ENCODE measurements around the gene NFATC2.

Gene NFATC2

GRCh38 chr20:51409192-51409880, 133.2 kb downstream of the NFATC2 start:
- Histone ChIP-seq H3K9me2 (replicated peaks; ENCODE audit: low read depth, low read length) (no peaks in the 10 kb centered on the region), H3K27me3 (ENCODE audit: insufficient read depth, low read length, poor library complexity, severe bottlenecking) (no peaks in the 10 kb centered on the region), H3K4me1 (ENCODE audit: insufficient read depth, low read length, poor library complexity, severe bottlenecking) (peaks cover 5% of the 10 kb centered on the region), H3K9me3 (ENCODE audit: insufficient read depth, low read depth, low read length) (no peaks in the 10 kb centered on the region), H3K79me2 (ENCODE audit: insufficient read depth, low read length) (peaks cover 6% of the 10 kb centered on the region; the same call in 1 of the 2 replicates), H3K9ac (ENCODE audit: low read depth, low read length, poor library complexity, severe bottlenecking) (no peak overlapping the region), H2AFZ (ENCODE audit: low read length) (no peak overlapping the region), H3K4me3 (ENCODE audit: low read length, poor library complexity, severe bottlenecking) (no peak overlapping the region), H4K20me1 (ENCODE audit: insufficient read depth, low read length, poor library complexity, severe bottlenecking) (peaks cover 3% of the 10 kb centered on the region), H3K4me2 (ENCODE audit: low read depth, low read length, poor library complexity, severe bottlenecking) (no peak overlapping the region), H3F3A (ENCODE audit: low read depth) (no peaks in the 10 kb centered on the region), H3K36me3 (ENCODE audit: insufficient read depth, low read length) (peaks cover 30% of the 10 kb centered on the region)
- TF ChIP-seq CTCF (conservative IDR thresholded peaks at IDR 0.05; ENCODE audit: low read length) (no peak), EZH2phosphoT487 (IDR thresholded peaks at IDR 0.05; ENCODE audit: borderline replicate concordance) (no peak)

GRCh38 chr20:51404297-51405060, 138.0 kb downstream of the NFATC2 start:
- H3K9me2 ChIP-seq (replicated peaks; ENCODE audit: low read depth, low read length), result no peaks in the 10 kb centered on the region
- no peak overlapping the region for H3K9ac ChIP-seq (ENCODE audit: low read depth, low read length, poor library complexity, severe bottlenecking)
- H3K4me2 ChIP-seq (ENCODE audit: low read depth, low read length, poor library complexity, severe bottlenecking), result no peak overlapping the region
- peaks cover 5% of the 10 kb centered on the region; the same call in 1 of the 2 replicates for H3F3A ChIP-seq (ENCODE audit: low read depth)
- H3K27me3 ChIP-seq (ENCODE audit: insufficient read depth, low read length, poor library complexity, severe bottlenecking), result no peaks in the 10 kb centered on the region
- H3K4me1 ChIP-seq (ENCODE audit: insufficient read depth, low read length, poor library complexity, severe bottlenecking), result peaks cover 43% of the 10 kb centered on the region
- H3K9me3 ChIP-seq (ENCODE audit: insufficient read depth, low read depth, low read length), result no peaks in the 10 kb centered on the region
- H4K20me1 ChIP-seq (ENCODE audit: insufficient read depth, low read length, poor library complexity, severe bottlenecking), result no peaks in the 10 kb centered on the region
- H2AFZ ChIP-seq (ENCODE audit: low read length), result no peak overlapping the region
- peaks cover 11% of the 10 kb centered on the region; the same call in 1 of the 2 replicates for H3K79me2 ChIP-seq (ENCODE audit: insufficient read depth, low read length)
- no peak for TF ChIP-seq EZH2phosphoT487 (IDR thresholded peaks at IDR 0.05; ENCODE audit: borderline replicate concordance)
- TF ChIP-seq CTCF (conservative IDR thresholded peaks at IDR 0.05; ENCODE audit: low read length), result no peak
- peaks cover 27% of the 10 kb centered on the region for H3K36me3 ChIP-seq (ENCODE audit: insufficient read depth, low read length)
- H3K4me3 ChIP-seq (ENCODE audit: low read length, poor library complexity, severe bottlenecking), result no peak overlapping the region

GRCh38 chr20:51403466-51404220, 138.9 kb downstream of the NFATC2 start:
- no peaks in the 10 kb centered on the region for H3K9me3 ChIP-seq (ENCODE audit: insufficient read depth, low read depth, low read length)
- H3K4me3 ChIP-seq (ENCODE audit: low read length, poor library complexity, severe bottlenecking), result no peak overlapping the region
- H3K79me2 ChIP-seq (ENCODE audit: insufficient read depth, low read length), result peaks cover 11% of the 10 kb centered on the region; the same call in 1 of the 2 replicates
- H3K36me3 ChIP-seq (ENCODE audit: insufficient read depth, low read length), result peaks cover 19% of the 10 kb centered on the region; the same call in 1 of the 2 replicates
- H4K20me1 ChIP-seq (ENCODE audit: insufficient read depth, low read length, poor library complexity, severe bottlenecking), result no peaks in the 10 kb centered on the region
- no peak for TF ChIP-seq CTCF (conservative IDR thresholded peaks at IDR 0.05; ENCODE audit: low read length)
- TF ChIP-seq EZH2phosphoT487 (IDR thresholded peaks at IDR 0.05; ENCODE audit: borderline replicate concordance), result no peak
- H2AFZ ChIP-seq (ENCODE audit: low read length), result no peak overlapping the region
- no peaks in the 10 kb centered on the region for H3K9me2 ChIP-seq (replicated peaks; ENCODE audit: low read depth, low read length)
- no peak overlapping the region for H3K4me2 ChIP-seq (ENCODE audit: low read depth, low read length, poor library complexity, severe bottlenecking)
- no peaks in the 10 kb centered on the region for H3K27me3 ChIP-seq (ENCODE audit: insufficient read depth, low read length, poor library complexity, severe bottlenecking)
- no peak overlapping the region for H3K9ac ChIP-seq (ENCODE audit: low read depth, low read length, poor library complexity, severe bottlenecking)
- H3F3A ChIP-seq (ENCODE audit: low read depth), result peaks cover 5% of the 10 kb centered on the region; the same call in 1 of the 2 replicates
- peaks cover 51% of the 10 kb centered on the region for H3K4me1 ChIP-seq (ENCODE audit: insufficient read depth, low read length, poor library complexity, severe bottlenecking)
